ENCODE results near the gene SLC7A9. TPM values are rescaled to one million over a fixed set of nuclear protein-coding genes. Genes with fewer than 3 reads are reported as not detected.
"Not testable (repeated sequence)": the region's sequence is repeated elsewhere in the genome, so short reads cannot be mapped to it uniquely, and the experiment has no call there.

SLC7A9 gene
- polyA plus RNA-seq, 3 donors: 0.13 TPM; not detected in 2

- 100% methylated on average over 1 of the region's 6 CpGs for WGBS (ENCODE audit: insufficient coverage)
- H3K27ac Mint-ChIP-seq: no peak overlapping the region
Observed at GRCh38 chr19:32852216-32852615, 17.4 kb downstream of the SLC7A9 start.

GRCh38 chr19:32848035-32848434 lies 21.5 kb downstream of the SLC7A9 start:
- H3K27me3 Mint-ChIP-seq (ENCODE audit: low read depth in 3 of 3); H3K4me1 Mint-ChIP-seq; H3K79me2 ChIP-seq (ENCODE audit: insufficient read depth, low read length); H3K9ac ChIP-seq (ENCODE audit: insufficient read depth, low read length, poor library complexity, severe bottlenecking); H3K36me3 ChIP-seq (replicated peaks in 1 of 2; ENCODE audit: control insufficient read depth in 1 of 2, insufficient read depth in 2 of 2, low read length in 2 of 2); H3K4me2 ChIP-seq (replicated peaks; ENCODE audit: extremely low read depth, low read length, poor library complexity, severe bottlenecking); H4K20me1 ChIP-seq (ENCODE audit: insufficient read depth, low read length); H2AFZ ChIP-seq (ENCODE audit: insufficient read depth, low read depth, low read length, poor library complexity, severe bottlenecking); H3K4me3 ChIP-seq (replicated peaks in 1 of 3; ENCODE audit: low read depth in 2 of 3, low read length in 3 of 3); H3K27ac ChIP-seq (ENCODE audit: low read depth in 1 of 2, low read length in 2 of 2); H3K27ac Mint-ChIP-seq; H3K36me3 Mint-ChIP-seq; DNase-seq; intact Hi-C loops (cut with micrococcal nuclease); H3K4me3 Mint-ChIP-seq; H3K4me1 ChIP-seq (ENCODE audit: control insufficient read depth in 1 of 2, insufficient read depth in 2 of 2, low read length in 2 of 2); H3K27me3 ChIP-seq (ENCODE audit: control insufficient read depth in 2 of 2, insufficient read depth in 2 of 2, low read length in 2 of 2): not testable (repeated sequence)
- peaks cover 0 to 10% of the 10 kb centered on the region in 2 donors for H3K9me3 ChIP-seq (replicated peaks in 1 of 2; ENCODE audit: control insufficient read depth in 1 of 2, insufficient read depth in 1 of 2, low read length in 2 of 2)
- H3K9me3 Mint-ChIP-seq: peaks cover 15 to 30% (median 23%) of the 10 kb centered on the region in 7 donors
- no CpG with 5 or more reads among the region's 2 CpGs for WGBS (ENCODE audit: insufficient coverage)

More at GRCh38 chr19:32852216-32852615, 17.4 kb downstream of the SLC7A9 start:
- Histone ChIP-seq H3K79me2 (ENCODE audit: insufficient read depth, low read length) (no peaks in the 10 kb centered on the region), H3K27ac (ENCODE audit: low read depth in 1 of 2, low read length in 2 of 2) (no peak overlapping the region), H3K36me3 (replicated peaks in 1 of 2; ENCODE audit: control insufficient read depth in 1 of 2, insufficient read depth in 2 of 2, low read length in 2 of 2) (no peaks in the 10 kb centered on the region), H3K9me3 (replicated peaks in 1 of 2; ENCODE audit: control insufficient read depth in 1 of 2, insufficient read depth in 1 of 2, low read length in 2 of 2) (no peaks in the 10 kb centered on the region), H2AFZ (ENCODE audit: insufficient read depth, low read depth, low read length, poor library complexity, severe bottlenecking) (no peak overlapping the region), H4K20me1 (ENCODE audit: insufficient read depth, low read length) (no peaks in the 10 kb centered on the region), H3K27me3 (ENCODE audit: control insufficient read depth in 2 of 2, insufficient read depth in 2 of 2, low read length in 2 of 2) (no peaks in the 10 kb centered on the region), H3K4me2 (replicated peaks; ENCODE audit: extremely low read depth, low read length, poor library complexity, severe bottlenecking) (no peak overlapping the region), H3K4me1 (ENCODE audit: control insufficient read depth in 1 of 2, insufficient read depth in 2 of 2, low read length in 2 of 2) (no peaks in the 10 kb centered on the region), H3K4me3 (replicated peaks in 1 of 3; ENCODE audit: low read depth in 2 of 3, low read length in 3 of 3) (no peak overlapping the region), H3K9ac (ENCODE audit: insufficient read depth, low read length, poor library complexity, severe bottlenecking) (no peak overlapping the region)
- no peak for TF ChIP-seq CTCF (IDR thresholded peaks at IDR 0.05)
- intact Hi-C loops (cut with micrococcal nuclease): no loop called here
- Mint-ChIP-seq H3K4me1 (no peaks in the 10 kb centered on the region), H3K9me3 (peaks cover 0 to 7% (median 3%) of the 10 kb centered on the region in 7 donors), H3K36me3 (no peaks in the 10 kb centered on the region), H3K4me3 (no peak overlapping the region), H3K27me3 (ENCODE audit: low read depth in 3 of 3) (no peaks in the 10 kb centered on the region)
- DNase-seq: no peak

Measured in CD14-positive monocyte (primary cell).